IMR-90 (cell line): Measurements from ENCODE around the gene WNT3. TPM values are rescaled to one million over a fixed set of nuclear protein-coding genes. Genes with fewer than 3 reads are reported as not detected.
A peak's percentile ranks its signal among the peaks of the same experiment; 100 is the strongest.

Source experiments
- ATAC-seq: fragments of 200-7000 bp; cut with Tn5 transposase; 2 replicates; pipeline ENCODE4 v1.9.1; 2020; ENCODE audit warnings: low read depth, mild to moderate bottlenecking, moderate library complexity
- BruUV-seq: library from RNA; stranded (reverse); fragments of 400-500 nt; replicated peaks from 2 replicates; lab custom pipeline; 2021; lab: Mats Ljungman, UMichigan
- CTCF ChIA-PET: fragments of 300-600 bp; formaldehyde crosslinking; extraction: SDS; loops from one replicate; lab custom pipeline; 2021; ENCODE audit warnings: antibody characterized with exemption; lab: Yijun Ruan, JAX
- POLR2A ChIA-PET: fragments of 300-600 bp; sonication (Branson Sonifier 250); formaldehyde crosslinking; loops from one replicate; lab custom pipeline; 2022; ENCODE audit warnings: antibody characterized with exemption; ENCODE audit not compliant: unreplicated experiment; lab: Charles Lee
- DNase-seq: peaks from one replicate; pipeline ENCODE4 v3.0.0; 2013
- H2AFZ ChIP-seq: replicated peaks from 2 replicates; pipeline ENCODE3; 2013; ENCODE audit warnings: low read length, mild to moderate bottlenecking; ENCODE audit not compliant: poor library complexity
- H2AK5ac ChIP-seq: 2 replicates; pipeline ENCODE4 v1.6.1; 2013; ENCODE audit warnings: low read depth, low read length, inconsistent platforms
- H2AK9ac ChIP-seq: replicated peaks from 2 replicates; pipeline ENCODE3; 2013; ENCODE audit warnings: mild to moderate bottlenecking, low read depth, low read length, moderate library complexity; ENCODE audit not compliant: poor library complexity
- H2BK120ac ChIP-seq: 2 replicates; pipeline ENCODE4 v1.6.1; 2013; ENCODE audit warnings: low read depth, low read length, inconsistent platforms
- H2BK15ac ChIP-seq: 3 replicates; pipeline ENCODE4 v1.6.1; 2013; ENCODE audit warnings: low read depth, low read length, inconsistent platforms
- H2BK20ac ChIP-seq: 2 replicates; pipeline ENCODE4 v1.6.1; 2013; ENCODE audit warnings: low read depth, mild to moderate bottlenecking, inconsistent platforms, low read length, moderate library complexity
- H2BK5ac ChIP-seq: 2 replicates; pipeline ENCODE4 v1.6.1; 2013; ENCODE audit warnings: mild to moderate bottlenecking, low read depth, low read length, inconsistent platforms; ENCODE audit not compliant: poor library complexity, severe bottlenecking
- H3K14ac ChIP-seq: replicated peaks from 2 replicates; pipeline ENCODE4 v1.6.1; 2013; ENCODE audit warnings: low read depth, low read length, inconsistent platforms
- H3K18ac ChIP-seq: 2 replicates; pipeline ENCODE4 v1.6.1; 2013; ENCODE audit warnings: low read depth, low read length, control low read depth
- H3K23ac ChIP-seq: 2 replicates; pipeline ENCODE4 v1.6.1; 2013; ENCODE audit warnings: low read depth, low read length, inconsistent platforms
- H3K27ac ChIP-seq: 2 replicates; pipeline ENCODE4 v1.5.1; 2013; ENCODE audit warnings: mild to moderate bottlenecking, control low read depth, low read length; ENCODE audit not compliant: insufficient read depth
- H3K27me3 ChIP-seq: 2 replicates; pipeline ENCODE4 v1.6.1; 2013; ENCODE audit warnings: low read length; ENCODE audit not compliant: control insufficient read depth, insufficient read depth
- H3K36me3 ChIP-seq: 2 replicates; pipeline ENCODE4 v1.6.1; 2013; ENCODE audit warnings: low read length, mixed read lengths; ENCODE audit not compliant: control insufficient read depth, insufficient read depth
- H3K4ac ChIP-seq: 2 replicates; pipeline ENCODE4 v1.6.1; 2013; ENCODE audit warnings: low read depth, low read length, inconsistent platforms
- H3K4me1 ChIP-seq: 2 replicates; pipeline ENCODE4 v1.6.1; 2013; ENCODE audit warnings: low read length, mixed read lengths; ENCODE audit not compliant: control insufficient read depth, insufficient read depth
- H3K4me2 ChIP-seq: 2 replicates; pipeline ENCODE4 v1.6.1; 2013; ENCODE audit warnings: low read depth, mild to moderate bottlenecking, control low read depth, low read length, moderate library complexity
- H3K4me3 ChIP-seq: 2 replicates; pipeline ENCODE4 v1.5.1; 2013; ENCODE audit warnings: low read depth, mild to moderate bottlenecking, control low read depth, low read length, moderate library complexity; ENCODE audit not compliant: insufficient read depth
- H3K56ac ChIP-seq: 2 replicates; pipeline ENCODE4 v1.6.1; 2013; ENCODE audit warnings: low read length, inconsistent platforms; ENCODE audit not compliant: insufficient read depth; ENCODE audit errors: extremely low read depth
- H3K79me1 ChIP-seq, 2 experiments: 2 replicates each; pipeline ENCODE4 v1.6.1; 2013; ENCODE audit warnings: low read length in 2 of 2, inconsistent platforms in 1 of 2, low read depth in 1 of 2
- H3K9ac ChIP-seq: 2 replicates; pipeline ENCODE4 v1.6.1; 2013; ENCODE audit warnings: low read depth, low read length, control low read depth
- H3K9me1 ChIP-seq: 2 replicates; pipeline ENCODE4 v1.6.1; 2013; ENCODE audit warnings: low read length, inconsistent platforms; ENCODE audit not compliant: insufficient read depth
- H3K9me3 ChIP-seq: 2 replicates; pipeline ENCODE4 v1.6.1; 2013; ENCODE audit warnings: low read length; ENCODE audit not compliant: control insufficient read depth, insufficient read depth
- H4K20me1 ChIP-seq: 2 replicates; pipeline ENCODE4 v1.6.1; 2013; ENCODE audit warnings: low read length, inconsistent platforms; ENCODE audit not compliant: insufficient read depth
- H4K5ac ChIP-seq: 2 replicates; pipeline ENCODE4 v1.6.1; 2013; ENCODE audit warnings: mild to moderate bottlenecking, low read depth, low read length, control low read depth
- H4K8ac ChIP-seq, 2 experiments: 2 replicates each; pipeline ENCODE4 v1.6.1; 2013; ENCODE audit warnings: low read depth in 2 of 2, low read length in 2 of 2, control low read depth in 1 of 2, inconsistent platforms in 1 of 2
- H4K91ac ChIP-seq: 2 replicates; pipeline ENCODE4 v1.6.1; 2013; ENCODE audit warnings: low read depth, low read length, inconsistent platforms; ENCODE audit not compliant: insufficient read depth
- BHLHE40 ChIP-seq: fragments of 150-350 bp; IDR thresholded peaks from 2 replicates; pipeline ENCODE4 v1.6.1; 2016; ENCODE audit warnings: mild to moderate bottlenecking, low read depth, low read length
- CEBPB ChIP-seq: IDR thresholded peaks from 2 replicates; pipeline ENCODE4 v1.6.1; 2012; ENCODE audit warnings: low read depth, low read length, improper control_type of control experiment
- CTCF ChIP-seq: conservative IDR thresholded peaks from 2 replicates; pipeline ENCODE4 v1.5.1; 2012; ENCODE audit warnings: mild to moderate bottlenecking, low read depth, low read length, improper control_type of control experiment
- ELK1 ChIP-seq: fragments of 150-350 bp; IDR thresholded peaks from 2 replicates; pipeline ENCODE4 v1.6.1; 2016; ENCODE audit warnings: low read depth, mild to moderate bottlenecking, low read length, moderate library complexity, borderline replicate concordance
- FOS ChIP-seq: fragments of 150-350 bp; IDR thresholded peaks from 2 replicates; pipeline ENCODE4 v1.6.1; 2016; ENCODE audit warnings: low read depth, low read length
- MAFK ChIP-seq: IDR thresholded peaks from 2 replicates; pipeline ENCODE4 v1.6.1; 2012; ENCODE audit warnings: low read depth, low read length, improper control_type of control experiment
- MAZ ChIP-seq: IDR thresholded peaks from 2 replicates; pipeline ENCODE4 v1.6.1; 2012; ENCODE audit warnings: low read depth, mild to moderate bottlenecking, low read length, improper control_type of control experiment, moderate library complexity, borderline replicate concordance
- MXI1 ChIP-seq: IDR thresholded peaks from 2 replicates; pipeline ENCODE4 v1.6.1; 2012; ENCODE audit warnings: low read depth, mild to moderate bottlenecking, low read length, moderate library complexity, borderline replicate concordance
- NFE2L2 ChIP-seq: fragments of 150-350 bp; IDR thresholded peaks from 2 replicates; pipeline ENCODE4 v1.6.1; 2016; ENCODE audit warnings: low read depth, mild to moderate bottlenecking, low read length
- POLR2A ChIP-seq: IDR thresholded peaks from 2 replicates; pipeline ENCODE4 v1.6.1; 2012; ENCODE audit warnings: mild to moderate bottlenecking, low read depth, low read length
- RAD21 ChIP-seq: IDR thresholded peaks from 2 replicates; pipeline ENCODE4 v1.6.1; 2012; ENCODE audit warnings: low read length, improper control_type of control experiment
- RFX5 ChIP-seq: IDR thresholded peaks from 2 replicates; pipeline ENCODE4 v1.8.0; 2012; ENCODE audit warnings: low read depth, mild to moderate bottlenecking, low read length, moderate library complexity
- SMC3 ChIP-seq: fragments of 150-350 bp; IDR thresholded peaks from 2 replicates; pipeline ENCODE4 v1.6.1; 2016; ENCODE audit warnings: low read depth, mild to moderate bottlenecking, antibody characterized with exemption, low read length, moderate library complexity
- USF2 ChIP-seq: fragments of 150-350 bp; IDR thresholded peaks from 2 replicates; pipeline ENCODE4 v1.6.1; 2017; ENCODE audit warnings: mild to moderate bottlenecking, antibody characterized with exemption, low read length, low read depth
- WGBS, 2 experiments: methylation state at CpG; one replicate each; pipeline versions ENCODE4 v1.1.5 to v1.1.7; 2013; ENCODE audit warnings: missing lambda C conversion rate in 2 of 2; ENCODE audit not compliant: insufficient read length in 1 of 2; ENCODE audit errors: extremely low coverage in 2 of 2; 5-methylcytosine and 5-hydroxymethylcytosine counted together
- dilution Hi-C: fragments of 300-500 bp; cut with HindIII; formaldehyde crosslinking; loops from one replicate; pipeline ENCODE4 v1.14.3; 2018; ENCODE audit warnings: low sequenced_read_pairs; ENCODE audit not compliant: unreplicated experiment
- in situ Hi-C: fragments of 300-500 bp; cut with MboI; formaldehyde crosslinking; loops from 3 replicates; pipeline ENCODE4 v1.14.3; 2019; ENCODE audit warnings: low sequenced_read_pairs, inconsistent platforms, mixed read lengths
- intact Hi-C: fragments of 100-400 bp; cut with micrococcal nuclease; formaldehyde crosslinking; loops from 2 replicates; pipeline ENCODE4 v1.10.0; 2022
- polyA plus RNA-seq, 3 experiments: library from polyadenylated mRNA; depleted of rRNA; stranded (reverse); fragments of >200 nt; gene quantifications; 2 replicates each; pipeline ENCODE4 v1.2.3, GENCODE V29; 2012; ENCODE audit warnings: low replicate concordance in 1 of 3
- total RNA-seq: library from RNA; depleted of rRNA; stranded (reverse); fragments of >200 nt; gene quantifications from 2 replicates; pipeline ENCODE4 v1.2.3, GENCODE V29; 2012

WNT3 gene
- total and polyA plus RNA-seq, 2 of the 4 experiments (the other 2 are of a cell fraction), result 0.72 to 1.0 TPM

GRCh38 chr17:46777943-46778915, 40.3 kb downstream of the WNT3 start:
- BruUV-seq, result no TSS peak
- dilution Hi-C loops, result no loop called here
- WGBS, 2 experiments, result 52% methylated on average over 14 of the region's 23 CpGs; no CpG with 5 or more reads in 1 of the 2 experiments
- TF ChIP-seq POLR2A, result no peak
- no peak for TF ChIP-seq CTCF
- no peak for TF ChIP-seq MAZ
- no peak for TF ChIP-seq CEBPB
- TF ChIP-seq ELK1, result no peak
- no peak for TF ChIP-seq BHLHE40
- peak; percentile 12; the same call in 1 of the 2 replicates for TF ChIP-seq USF2
- no peak for TF ChIP-seq MXI1
- TF ChIP-seq MAFK, result peak; percentile 80
- TF ChIP-seq SMC3, result no peak
- TF ChIP-seq FOS, result no peak
- TF ChIP-seq RFX5, result no peak
- TF ChIP-seq RAD21, result no peak
- no peak for TF ChIP-seq NFE2L2

More at GRCh38 chr17:46777943-46778915, 40.3 kb downstream of the WNT3 start:
- Histone ChIP-seq H3K36me3 (no peaks in the 10 kb centered on the region), H3K4me3 (no peak overlapping the region), H3K4me1 (no peaks in the 10 kb centered on the region; the same call in 1 of the 2 replicates), H3K9me1 (0 out of 2 replicates have a peak, but pooled peaks cover 2% of the 10 kb centered on the region), H2AK5ac (no peak overlapping the region), H3K9ac (no peak overlapping the region), H3K18ac (no peak overlapping the region), H3K23ac (no peak overlapping the region), H2BK20ac (no peak overlapping the region), H3K9me3 (no peaks in the 10 kb centered on the region), H2AK9ac (no peak overlapping the region), H3K27me3 (peaks cover 3% of the 10 kb centered on the region; the same call in 1 of the 2 replicates), H3K14ac (no peak overlapping the region), H2BK5ac (no peak overlapping the region), H2BK120ac (no peak overlapping the region), H4K91ac (no peak overlapping the region), H3K27ac (no peak overlapping the region), H2AFZ (no peak overlapping the region), H4K20me1 (no peaks in the 10 kb centered on the region), H3K56ac (no peak overlapping the region), H3K79me1 (no peaks in the 10 kb centered on the region), H4K5ac (no peak overlapping the region), H3K4ac (no peak overlapping the region), H3K4me2 (no peak overlapping the region), H4K8ac (no peak overlapping the region), H2BK15ac (no peak overlapping the region)
- CTCF ChIA-PET, result interaction anchor here (1.3 kb wide), 1 partner anchor 19 kb away, joined by 3 read pairs; no protein-coding TSS in a partner anchor
- DNase-seq (no peak), ATAC-seq (no peak)
- POLR2A ChIA-PET, result no interaction called here
- in situ Hi-C loops, result no loop called here
- intact Hi-C loops, result no loop called here
